ENCODE results near the gene ZSWIM4. TPM values are rescaled to one million over a fixed set of nuclear protein-coding genes. Genes with fewer than 3 reads are reported as not detected.

Gene ZSWIM4
- total and polyA plus RNA-seq, 2 of the 13 experiments (the other 11 are each of a cell fraction or from before 2014, with no cell fraction given): 0.33 to 0.86 TPM

DNA sequence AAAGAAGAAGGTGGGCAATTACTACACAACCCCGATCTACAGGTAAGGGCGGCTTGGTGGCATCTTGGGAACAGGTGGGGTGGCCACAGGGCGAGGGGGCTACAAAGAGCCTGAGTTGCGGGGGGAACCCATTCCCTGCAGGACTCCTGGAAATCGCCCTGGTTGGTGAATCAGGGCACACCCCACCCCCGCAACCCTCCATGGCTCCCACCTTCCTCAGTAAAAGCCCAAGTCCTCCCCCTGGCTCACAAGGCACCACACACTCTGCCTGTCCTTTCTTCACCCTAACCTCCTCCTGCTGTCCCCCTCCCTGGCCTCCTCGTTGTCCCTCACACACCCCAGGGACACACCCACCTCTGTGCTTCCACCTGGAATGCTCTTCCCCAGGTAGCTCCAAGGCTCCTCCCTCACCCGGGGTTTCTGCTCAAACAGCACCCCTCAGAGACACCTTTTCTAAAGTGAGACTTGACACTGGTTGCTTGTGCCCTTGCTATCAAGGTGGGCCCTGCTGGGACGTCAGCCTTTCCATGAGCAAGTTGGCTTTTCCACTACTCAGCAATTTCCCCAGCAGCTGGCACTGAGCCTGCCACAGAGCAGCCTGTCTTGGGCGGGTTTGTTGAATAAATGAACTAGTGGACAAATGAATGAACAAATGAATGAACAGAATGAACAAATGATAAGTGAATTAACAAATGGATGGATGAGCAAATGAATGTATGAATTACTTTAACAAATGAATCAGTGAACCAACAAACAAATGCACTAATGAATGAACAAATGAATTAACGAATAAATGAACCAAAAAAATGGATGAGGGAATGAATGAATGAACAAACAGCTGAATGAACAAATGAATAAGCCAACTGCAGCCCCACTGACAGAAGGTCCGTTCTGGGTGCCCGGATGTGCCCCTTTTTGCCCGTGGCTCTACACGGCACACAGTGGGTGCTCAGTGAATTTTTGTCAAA lies 37.2 kb upstream of the ZSWIM4 start:
- BruUV-seq (replicated peaks): no TSS peak
- Histone ChIP-seq H3K4me3 (replicated peaks in 1 of 3; ENCODE audit: insufficient read depth in 1 of 3, low read depth in 2 of 3, low read length in 3 of 3) (no peak overlapping the region), H3K27ac (ENCODE audit: extremely low read length, insufficient read depth, low read length) (no peak overlapping the region), H3K27me3 (ENCODE audit: control insufficient read depth in 1 of 2, insufficient read depth in 2 of 2, low read length in 2 of 2) (no peaks in the 10 kb centered on the region), H3K4me1 (ENCODE audit: insufficient read depth, low read length) (no peaks in the 10 kb centered on the region), H2AFZ (ENCODE audit: low read length) (no peak overlapping the region), H4K20me1 (ENCODE audit: insufficient read depth, low read length) (no peaks in the 10 kb centered on the region), H3K36me3 (replicated peaks in 1 of 2; ENCODE audit: control insufficient read depth in 1 of 2, insufficient read depth in 2 of 2, low read length in 2 of 2) (peaks cover 22 to 41% of the 10 kb centered on the region in 2 experiments), H3K9ac (ENCODE audit: insufficient read depth, low read depth, low read length) (no peak overlapping the region), H3K4me2 (ENCODE audit: low read depth, low read length) (no peak overlapping the region), H3K9me3 (ENCODE audit: low read length) (no peaks in the 10 kb centered on the region), H3K79me2 (ENCODE audit: insufficient read depth, low read length) (no peaks in the 10 kb centered on the region)
- no peak for FAIRE-seq
- no peak for DNase-seq (ENCODE audit: low spot score)
- in situ Hi-C loops (cut with HindIII; ENCODE audit: extremely low pct_ligation_motif_present, low pct_unique_long_range_greater_than_20kb) (loop anchor here (25.0 kb wide), 1 partner anchor 304 kb away; the partner anchor contains the start of genes MISP3 and PALM3), intact Hi-C loops (cut with micrococcal nuclease; ENCODE audit: unreplicated experiment) (no loop called here)
- ChIA-PET POLR2A (no interaction called here), CTCF (ENCODE audit: low intra/inter-chr PET ratio, low total read pairs) (no interaction called here)
- TF ChIP-seq ZNF24 (IDR thresholded peaks at IDR 0.05): peak; percentile 88
- TF ChIP-seq MAFK (conservative IDR thresholded peaks at IDR 0.05 in 1 of 2, IDR thresholded peaks at IDR 0.05 in 1 of 2; ENCODE audit: low read length in 2 of 2): peak; percentile 57 to 77
- TF ChIP-seq SALL1 (CRISPR knock-in tag; IDR thresholded peaks at IDR 0.05): no peak
- TF ChIP-seq ZNF143 (CRISPR knock-in tag; IDR thresholded peaks at IDR 0.05): no peak
- TF ChIP-seq MAFF (IDR thresholded peaks at IDR 0.05; ENCODE audit: low read depth, low read length): peak; percentile 65
- no peak for TF ChIP-seq ZNF20 (CRISPR knock-in tag; IDR thresholded peaks at IDR 0.05)
- no peak for TF ChIP-seq TBL1XR1 (IDR thresholded peaks at IDR 0.05; ENCODE audit: borderline replicate concordance, low read length, partially characterized antibody)
- ATAC-seq: no peak
- WGBS (ENCODE audit: low lambda C conversion rate): 90% methylated on average over 13 of the region's 15 CpGs

GRCh38 chr19:13758795-13759194 lies 36.4 kb upstream of the ZSWIM4 start:
- FAIRE-seq (no peak), DNase-seq (ENCODE audit: low spot score) (no peak), ATAC-seq (no peak)
- Histone ChIP-seq H3K4me3 (replicated peaks in 1 of 3; ENCODE audit: insufficient read depth in 1 of 3, low read depth in 2 of 3, low read length in 3 of 3) (no peak overlapping the region), H3K27ac (ENCODE audit: extremely low read length, insufficient read depth, low read length) (no peak overlapping the region), H3K4me1 (ENCODE audit: insufficient read depth, low read length) (0 out of 2 replicates have a peak, but pooled peaks cover 6% of the 10 kb centered on the region), H3K9me3 (ENCODE audit: low read length) (no peaks in the 10 kb centered on the region), H3K9ac (ENCODE audit: insufficient read depth, low read depth, low read length) (no peak overlapping the region), H3K4me2 (ENCODE audit: low read depth, low read length) (no peak overlapping the region), H3K79me2 (ENCODE audit: insufficient read depth, low read length) (peaks cover under 1% of the 10 kb centered on the region), H2AFZ (ENCODE audit: low read length) (no peak overlapping the region), H3K36me3 (replicated peaks in 1 of 2; ENCODE audit: control insufficient read depth in 1 of 2, insufficient read depth in 2 of 2, low read length in 2 of 2) (peaks cover 20 to 40% of the 10 kb centered on the region in 2 experiments), H4K20me1 (ENCODE audit: insufficient read depth, low read length) (no peaks in the 10 kb centered on the region), H3K27me3 (ENCODE audit: control insufficient read depth in 1 of 2, insufficient read depth in 2 of 2, low read length in 2 of 2) (no peaks in the 10 kb centered on the region)
- BruUV-seq (replicated peaks): no TSS peak
- CTCF ChIA-PET (ENCODE audit: low intra/inter-chr PET ratio, low total read pairs): no interaction called here
- TF ChIP-seq, protein P1, sequence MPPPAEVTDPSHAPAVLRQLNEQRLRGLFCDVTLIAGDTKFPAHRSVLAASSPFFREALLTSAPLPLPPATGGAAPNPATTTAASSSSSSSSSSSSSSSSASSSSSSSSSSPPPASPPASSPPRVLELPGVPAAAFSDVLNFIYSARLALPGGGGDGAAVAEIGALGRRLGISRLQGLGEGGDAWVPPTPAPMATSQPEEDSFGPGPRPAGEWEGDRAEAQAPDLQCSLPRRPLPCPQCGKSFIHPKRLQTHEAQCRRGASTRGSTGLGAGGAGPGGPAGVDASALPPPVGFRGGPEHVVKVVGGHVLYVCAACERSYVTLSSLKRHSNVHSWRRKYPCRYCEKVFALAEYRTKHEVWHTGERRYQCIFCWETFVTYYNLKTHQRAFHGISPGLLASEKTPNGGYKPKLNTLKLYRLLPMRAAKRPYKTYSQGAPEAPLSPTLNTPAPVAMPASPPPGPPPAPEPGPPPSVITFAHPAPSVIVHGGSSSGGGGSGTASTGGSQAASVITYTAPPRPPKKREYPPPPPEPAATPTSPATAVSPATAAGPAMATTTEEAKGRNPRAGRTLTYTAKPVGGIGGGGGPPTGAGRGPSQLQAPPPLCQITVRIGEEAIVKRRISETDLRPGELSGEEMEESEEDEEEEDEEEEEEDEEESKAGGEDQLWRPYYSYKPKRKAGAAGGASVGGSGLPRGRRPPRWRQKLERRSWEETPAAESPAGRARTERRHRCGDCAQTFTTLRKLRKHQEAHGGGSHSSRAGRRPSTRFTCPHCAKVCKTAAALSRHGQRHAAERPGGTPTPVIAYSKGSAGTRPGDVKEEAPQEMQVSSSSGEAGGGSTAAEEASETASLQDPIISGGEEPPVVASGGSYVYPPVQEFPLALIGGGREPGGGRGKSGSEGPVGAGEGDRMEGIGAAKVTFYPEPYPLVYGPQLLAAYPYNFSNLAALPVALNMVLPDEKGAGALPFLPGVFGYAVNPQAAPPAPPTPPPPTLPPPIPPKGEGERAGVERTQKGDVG (CRISPR knock-in tag; IDR thresholded peaks at IDR 0.05; ENCODE audit: borderline replicate concordance): no peak
- TF ChIP-seq RBFOX2 (IDR thresholded peaks at IDR 0.05; ENCODE audit: low read depth, low read length): peak; percentile 49
- peak; percentile 73 for TF ChIP-seq AGO2 (optimal IDR thresholded peaks at IDR 0.05; ENCODE audit: low read depth, low read length)
- TF ChIP-seq, protein P2, sequence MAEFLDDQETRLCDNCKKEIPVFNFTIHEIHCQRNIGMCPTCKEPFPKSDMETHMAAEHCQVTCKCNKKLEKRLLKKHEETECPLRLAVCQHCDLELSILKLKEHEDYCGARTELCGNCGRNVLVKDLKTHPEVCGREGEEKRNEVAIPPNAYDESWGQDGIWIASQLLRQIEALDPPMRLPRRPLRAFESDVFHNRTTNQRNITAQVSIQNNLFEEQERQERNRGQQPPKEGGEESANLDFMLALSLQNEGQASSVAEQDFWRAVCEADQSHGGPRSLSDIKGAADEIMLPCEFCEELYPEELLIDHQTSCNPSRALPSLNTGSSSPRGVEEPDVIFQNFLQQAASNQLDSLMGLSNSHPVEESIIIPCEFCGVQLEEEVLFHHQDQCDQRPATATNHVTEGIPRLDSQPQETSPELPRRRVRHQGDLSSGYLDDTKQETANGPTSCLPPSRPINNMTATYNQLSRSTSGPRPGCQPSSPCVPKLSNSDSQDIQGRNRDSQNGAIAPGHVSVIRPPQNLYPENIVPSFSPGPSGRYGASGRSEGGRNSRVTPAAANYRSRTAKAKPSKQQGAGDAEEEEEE (CRISPR knock-in tag; IDR thresholded peaks at IDR 0.05; ENCODE audit: borderline replicate concordance): no peak
- POLR2A ChIA-PET: no interaction called here
- intact Hi-C loops (cut with micrococcal nuclease; ENCODE audit: unreplicated experiment): no loop called here
- in situ Hi-C loops (cut with HindIII; ENCODE audit: extremely low pct_ligation_motif_present, low pct_unique_long_range_greater_than_20kb): loop anchor here (25.0 kb wide), 1 partner anchor 304 kb away; the partner anchor contains the start of genes MISP3 and PALM3
- WGBS (ENCODE audit: low lambda C conversion rate): 97% methylated on average over 22 of the region's 24 CpGs
